Endothelial cell of umbilical vein (primary cell): Measurements from ENCODE around the gene IER3. TPM values are rescaled to one million over a fixed set of nuclear protein-coding genes. Genes with fewer than 3 reads are reported as not detected.

Source experiments
- Bru-seq: library from RNA; stranded (reverse); fragments of 400-500 nt; gene quantifications from one replicate; lab custom pipeline; 2021; lab: Mats Ljungman, UMichigan
- BruChase-seq, 2 experiments: library from RNA; stranded (reverse); fragments of 400-500 nt; gene quantifications; one replicate each; lab custom pipeline; 2021; lab: Mats Ljungman, UMichigan
- BruUV-seq: library from RNA; stranded (reverse); fragments of 400-500 nt; replicated peaks from 2 replicates; lab custom pipeline; 2021; lab: Mats Ljungman, UMichigan
- CTCF ChIA-PET: fragments of 300-600, 350-600 bp; sonication (Branson Sonifier 250); formaldehyde crosslinking; loops from one replicate; lab custom pipeline; 2021; ENCODE audit warnings: antibody characterized with exemption, inconsistent platforms; lab: Charles Lee
- POLR2A ChIA-PET: fragments of 300-600, 350-600 bp; sonication (Branson Sonifier 250); formaldehyde crosslinking; loops from one replicate; lab custom pipeline; 2021; ENCODE audit warnings: antibody characterized with exemption, inconsistent platforms; lab: Charles Lee
- DNase-seq: peaks from one replicate; pipeline ENCODE4 v3.0.0-alpha.2; 2011; ENCODE audit warnings: low read depth, low spot score
- FAIRE-seq: peaks from 2 replicates; lab custom pipeline; 2011; peaks lifted over from hg19 to GRCh38; lab: Jason Lieb, UNC
- H2AFZ ChIP-seq: 2 replicates; pipeline ENCODE4 v1.6.0; 2012; ENCODE audit warnings: low read depth, low read length, control low read depth, inconsistent platforms
- H3K27ac ChIP-seq: 2 replicates; pipeline ENCODE4 v1.5.1; 2011; ENCODE audit warnings: low read depth, mild to moderate bottlenecking, control low read depth, low read length, moderate library complexity; ENCODE audit not compliant: insufficient read depth
- H3K27me3 ChIP-seq, 2 experiments: 2 replicates each; pipeline versions ENCODE4 v1.6.0 to v1.6.1; 2011; ENCODE audit warnings: low read length in 2 of 2, mixed read lengths in 1 of 2; ENCODE audit not compliant: control insufficient read depth in 2 of 2, insufficient read depth in 2 of 2
- H3K36me3 ChIP-seq, 2 experiments: 2 replicates in 1 of 2; 3 replicates in 1 of 2; pipeline ENCODE4 v1.5.1; 2011; ENCODE audit warnings: low read length in 2 of 2, mild to moderate bottlenecking in 1 of 2, moderate library complexity in 1 of 2; ENCODE audit not compliant: control insufficient read depth in 2 of 2, insufficient read depth in 2 of 2; ENCODE audit errors: extremely low read depth in 1 of 2
- H3K4me1 ChIP-seq: 3 replicates; pipeline ENCODE4 v1.5.1; 2011; ENCODE audit warnings: mild to moderate bottlenecking, low read length; ENCODE audit not compliant: control insufficient read depth, insufficient read depth; ENCODE audit errors: extremely low read depth
- H3K4me2 ChIP-seq: 2 replicates; pipeline ENCODE4 v1.6.1; 2011; ENCODE audit warnings: low read length, control low read depth, mixed read lengths; ENCODE audit not compliant: insufficient read depth
- H3K4me3 ChIP-seq, 3 experiments: fragments of 200-600 bp in 1 of 3; sonication (generic), shearing (Covaris generic) in 1 of 3; replicated peaks in 1 of 3; 2 replicates each; pipeline ENCODE4 v1.5.1; 2011 to 2016; ENCODE audit warnings: control low read depth in 3 of 3, low read length in 3 of 3, mild to moderate bottlenecking in 2 of 3, inconsistent platforms in 1 of 3, low read depth in 1 of 3, moderate library complexity in 1 of 3; ENCODE audit not compliant: insufficient read depth in 1 of 3
- H3K79me2 ChIP-seq: 2 replicates; pipeline ENCODE4 v1.6.0; 2012; ENCODE audit warnings: low read length, inconsistent platforms; ENCODE audit not compliant: control insufficient read depth, insufficient read depth
- H3K9ac ChIP-seq: replicated peaks from 2 replicates; pipeline ENCODE3; 2011; ENCODE audit warnings: low read length, control low read depth; ENCODE audit not compliant: insufficient read depth; ENCODE audit errors: extremely low read depth
- H3K9me1 ChIP-seq: replicated peaks from 3 replicates; pipeline ENCODE4 v1.6.0; 2011; ENCODE audit warnings: mild to moderate bottlenecking, low read length; ENCODE audit not compliant: control insufficient read depth, insufficient read depth; ENCODE audit errors: extremely low read depth
- H3K9me3 ChIP-seq: replicated peaks from 2 replicates; pipeline ENCODE4 v1.5.1; 2012; ENCODE audit warnings: low read length, inconsistent platforms; ENCODE audit not compliant: control insufficient read depth, insufficient read depth
- H4K20me1 ChIP-seq: replicated peaks from 2 replicates; pipeline ENCODE3; 2011; ENCODE audit warnings: mild to moderate bottlenecking, low read length; ENCODE audit not compliant: control insufficient read depth, insufficient read depth; ENCODE audit errors: extremely low read depth
- CTCF ChIP-seq, 2 donors: IDR thresholded peaks; 1 replicate in 1 of 2; 2 replicates in 1 of 2; pipeline ENCODE4 v1.5.1; 2011; ENCODE audit warnings: low read length in 2 of 2, mild to moderate bottlenecking in 2 of 2, moderate library complexity in 2 of 2, control low read depth in 1 of 2, inconsistent platforms in 1 of 2, low read depth in 1 of 2; ENCODE audit not compliant: insufficient read depth in 1 of 2; ENCODE audit errors: extremely low read depth in 1 of 2
- EZH2 ChIP-seq: IDR thresholded peaks from 2 replicates; pipeline ENCODE4 v1.6.1; 2012; ENCODE audit warnings: borderline replicate concordance, low read depth, mild to moderate bottlenecking, moderate library complexity, low read length, inconsistent platforms; ENCODE audit not compliant: severe bottlenecking
- FOS ChIP-seq: IDR thresholded peaks from 2 replicates; pipeline ENCODE4 v1.6.1; 2011; ENCODE audit warnings: mild to moderate bottlenecking, low read length, moderate library complexity, borderline replicate concordance; ENCODE audit not compliant: insufficient read depth
- GATA2 ChIP-seq: IDR thresholded peaks from 2 replicates; pipeline ENCODE4 v1.7.0; 2011; ENCODE audit warnings: low read depth, mild to moderate bottlenecking, moderate library complexity, mixed read lengths, low read length; ENCODE audit not compliant: insufficient read length, insufficient read depth
- JUN ChIP-seq: IDR thresholded peaks from 2 replicates; pipeline ENCODE4 v1.6.1; 2011; ENCODE audit warnings: borderline replicate concordance, low read depth; ENCODE audit not compliant: insufficient read length, insufficient read depth
- MAX ChIP-seq: IDR thresholded peaks from 2 replicates; pipeline ENCODE4 v1.6.1; 2011; ENCODE audit not compliant: insufficient read depth, insufficient read length
- MYC ChIP-seq: IDR thresholded peaks from one replicate; pipeline ENCODE4 v1.6.1; 2011; ENCODE audit warnings: mild to moderate bottlenecking, low read depth, low read length
- POLR2A ChIP-seq: IDR thresholded peaks from 2 replicates; pipeline ENCODE4 v1.6.1; 2012; ENCODE audit warnings: low read depth, mild to moderate bottlenecking, control low read depth, low read length
- POLR2AphosphoS5 ChIP-seq: IDR thresholded peaks from 2 replicates; pipeline ENCODE4 v1.6.1; 2012; ENCODE audit warnings: low read depth, mild to moderate bottlenecking, control low read depth, low read length, moderate library complexity; ENCODE audit not compliant: insufficient read depth
- dilution Hi-C: fragments of 300-500 bp; cut with MboI; formaldehyde crosslinking; loops from one replicate; pipeline ENCODE4 v1.15.0; 2019; ENCODE audit warnings: low sequenced_read_pairs; ENCODE audit not compliant: extremely low pct_ligation_motif_present
- intact Hi-C: fragments of 100-400 bp; cut with micrococcal nuclease; formaldehyde crosslinking; loops from one replicate; pipeline ENCODE4 v1.10.0; 2022
- long read RNA-seq: library from polyadenylated mRNA; stranded (forward); transcript quantifications from one replicate; pipeline ENCODE4 v2.0.0, GENCODE V29; 2021
- polyA minus RNA-seq, 3 experiments: library from RNA; depleted of rRNA, polyadenylated mRNA; stranded (reverse); fragments of >200 nt; gene quantifications; 1 replicate in 1 of 3; 2 replicates in 2 of 3; pipeline ENCODE4 v1.2.3, GENCODE V29; 2011
- polyA plus RNA-seq, 4 experiments: library from polyadenylated mRNA; depleted of rRNA in 3 of 4; stranded (reverse) in 3 of 4; unstranded in 1 of 4; fragments of >200 nt; gene quantifications; 2 replicates each; pipeline versions ENCODE4 v1.2.1 to v1.2.3, GENCODE V29; 2011 to 2012; ENCODE audit warnings: missing spikeins in 1 of 4
- total RNA-seq: library from RNA; stranded (reverse); gene quantifications from 2 replicates; pipeline ENCODE4 v1.2.3, GENCODE V29; 2021

IER3 gene
- 163 and 170 TPM in 2 replicates for total RNA-seq
- 344 and 468 TPM in 2 replicates for polyA plus RNA-seq
- polyA plus RNA-seq (2011; cell fraction: cytosol; rRNA removed) = 344 and 363 TPM in 2 replicates
- 547 and 658 TPM in 2 replicates for polyA plus RNA-seq (2011; cell fraction: nucleus; rRNA removed)
- polyA plus RNA-seq (2012) = 266 and 464 TPM in 2 replicates
- polyA minus RNA-seq = 77.6 and 100 TPM in 2 replicates
- polyA minus RNA-seq (2011; cell fraction: cytosol; rRNA and poly(A)+ RNA removed) = 38.7 TPM
- 87.7 and 161 TPM in 2 replicates for polyA minus RNA-seq (2011; cell fraction: nucleus; rRNA and poly(A)+ RNA removed)
- percentile 100 among the genes with signal in this experiment for Bru-seq, nascent RNA
- percentile 98 among the genes with signal in this experiment for BruChase-seq, experiment 1, labeled RNA remaining after a 6-hour chase
- BruChase-seq, experiment 2, labeled RNA remaining after a 2-hour chase = percentile 99 among the genes with signal in this experiment
- long read RNA-seq, transcript IER3-201 (2 exons, 1,244 nt) = major isoform, 63 of 95 reads
- long read RNA-seq, transcript IER3-202 (1 exons, 1,350 nt) = minor isoform, 32 of 95 reads
- long read RNA-seq, partial matches to known transcripts = 0 of 95 reads
- long read RNA-seq, other reads (novel, unspliced or antisense) = 0 of 95 reads

- POLR2A ChIA-PET = interaction anchor here (0.6 to 2.1 kb wide), 14 partner anchors 8 to 86 kb away, joined by 3 to 25 read pairs (median 5); no protein-coding TSS in a partner anchor
- dilution Hi-C loops = loop anchor here (25.0 kb wide), 1 partner anchor 143 kb away; the partner anchor contains the start of gene DDR1
- BruUV-seq = TSS peak; percentile 83
These were observed at the start of gene IER3 for GRCh38 chr6:30744054-30744805. IER3 (minus strand) TSS chr6:30744547; CDS start chr6:30744518, 29 bp downstream.

More at GRCh38 chr6:30744054-30744805, at the start of gene IER3:
- no peaks in the 10 kb centered on the region for H3K9me3 ChIP-seq
- FAIRE-seq = peak; percentile 94
- H3K4me2 ChIP-seq = peak within 1 kb of the TSS; percentile 77
- H3K27me3 ChIP-seq = no peaks in the 10 kb centered on the region
- no peak within 1 kb of the TSS for H2AFZ ChIP-seq
- peak; percentile 97 for DNase-seq
- no peaks in the 10 kb centered on the region for H3K9me1 ChIP-seq
- peaks cover 0 to 2% of the 10 kb centered on the region in 2 experiments for H3K36me3 ChIP-seq
- no peaks in the 10 kb centered on the region for H4K20me1 ChIP-seq
- H3K4me3 ChIP-seq = peak within 1 kb of the TSS; percentile 37 to 83 (median 80)
- H3K27ac ChIP-seq = peak within 1 kb of the TSS; percentile 89
- TF ChIP-seq JUN = no peak
- no peak for TF ChIP-seq FOS
- TF ChIP-seq POLR2A = peak; percentile 100
- no peak for TF ChIP-seq EZH2
- TF ChIP-seq GATA2 = no peak
- TF ChIP-seq MAX = no peak
- peak; percentile 49 to 68 for TF ChIP-seq CTCF (IDR thresholded peaks at IDR 0.05; ENCODE audit: extremely low read depth in 1 of 2, insufficient read depth in 1 of 2, low read depth in 1 of 2, low read length in 2 of 2)
- TF ChIP-seq POLR2AphosphoS5 = peak; percentile 100
- TF ChIP-seq MYC = peak; percentile 68
- H3K79me2 ChIP-seq = peaks cover 35% of the 10 kb centered on the region
- peak within 1 kb of the TSS; percentile 92 for H3K9ac ChIP-seq
- H3K4me1 ChIP-seq = peaks cover 48% of the 10 kb centered on the region
- intact Hi-C loops = loop anchor here (1.0 to 5.0 kb wide), 5 partner anchors 8 to 343 kb away; no protein-coding TSS in a partner anchor
- CTCF ChIA-PET = interaction anchor here (0.7 to 2.3 kb wide), 7 partner anchors 14 to 343 kb away, joined by 3 to 10 read pairs (median 5); no protein-coding TSS in a partner anchor
